OCI-LY7 (cell line): ENCODE measurements around the gene CUEDC1. TPM values are rescaled to one million over a fixed set of nuclear protein-coding genes. Genes with fewer than 3 reads are reported as not detected.

Experiments
- BruUV-seq: library from RNA; stranded (reverse); fragments of 400-500 nt; replicated peaks from 2 replicates; lab custom pipeline; 2021; lab: Mats Ljungman, UMichigan
- CTCF ChIA-PET: fragments of 300-600 bp; sonication (Branson Sonifier 250); formaldehyde crosslinking; loops from one replicate; lab custom pipeline; 2022; ENCODE audit warnings: antibody characterized with exemption; ENCODE audit not compliant: unreplicated experiment; lab: Charles Lee
- POLR2A ChIA-PET: fragments of 300-600 bp; sonication (Branson Sonifier 250); formaldehyde crosslinking; loops from one replicate; lab custom pipeline; 2022; ENCODE audit warnings: antibody characterized with exemption; lab: Charles Lee
- DNase-seq: peaks from one replicate; pipeline ENCODE4 v3.0.0-alpha.2; 2015; ENCODE audit warnings: low spot score
- H2AFZ ChIP-seq: fragments of 200-600 bp; sonication (generic), shearing (Covaris generic); 2 replicates; pipeline ENCODE4 v1.6.1; 2014; ENCODE audit warnings: mild to moderate bottlenecking, antibody characterized with exemption, low read length, moderate library complexity
- H3K27ac ChIP-seq: fragments of 200-600 bp; sonication (generic); 2 replicates; pipeline ENCODE4 v1.5.1; 2014; ENCODE audit warnings: mixed run types, low read depth, mild to moderate bottlenecking, moderate library complexity, low read length, inconsistent platforms; ENCODE audit not compliant: poor library complexity, severe bottlenecking
- H3K36me3 ChIP-seq: fragments of 200-600 bp; sonication (generic); 2 replicates; pipeline ENCODE4 v1.6.1; 2014; ENCODE audit warnings: mild to moderate bottlenecking, antibody characterized with exemption, low read length, moderate library complexity, mixed read lengths; ENCODE audit not compliant: insufficient read depth
- H3K4me1 ChIP-seq: fragments of 200-600 bp; sonication (generic); 2 replicates; pipeline ENCODE4 v1.5.1; 2014; ENCODE audit warnings: mild to moderate bottlenecking, low read length; ENCODE audit not compliant: insufficient read depth, poor library complexity, severe bottlenecking
- H3K4me2 ChIP-seq: fragments of 200-600 bp; sonication (generic); 2 replicates; pipeline ENCODE4 v1.6.1; 2014; ENCODE audit warnings: mild to moderate bottlenecking, low read length
- H3K4me3 ChIP-seq: fragments of 200-600 bp; sonication (generic); 2 replicates; pipeline ENCODE4 v1.5.1; 2014; ENCODE audit warnings: mild to moderate bottlenecking, low read depth, low read length; ENCODE audit not compliant: poor library complexity, severe bottlenecking
- H3K79me2 ChIP-seq: fragments of 200-600 bp; sonication (generic); 2 replicates; pipeline ENCODE4 v1.6.1; 2016; ENCODE audit warnings: low read depth, mild to moderate bottlenecking, low read length, moderate library complexity, mixed read lengths; ENCODE audit not compliant: insufficient read depth
- H3K9me2 ChIP-seq: fragments of 200-600 bp; sonication (generic); 2 replicates; pipeline ENCODE4 v1.6.1; 2016; ENCODE audit warnings: mild to moderate bottlenecking, low read length, mixed read lengths; ENCODE audit not compliant: insufficient read depth
- H3K9me3 ChIP-seq: fragments of 200-600 bp; sonication (generic); 2 replicates; pipeline ENCODE4 v1.6.1; 2014; ENCODE audit warnings: mild to moderate bottlenecking, mixed run types, low read length, mixed read lengths
- H4K20me1 ChIP-seq: fragments of 200-600 bp; sonication (generic); 2 replicates; pipeline ENCODE4 v1.6.1; 2014; ENCODE audit warnings: mild to moderate bottlenecking, antibody characterized with exemption, low read length, moderate library complexity, mixed read lengths; ENCODE audit not compliant: insufficient read depth
- EZH2phosphoT487 ChIP-seq: fragments of 200-600 bp; sonication (generic); IDR thresholded peaks from 2 replicates; pipeline ENCODE4 v1.6.1; 2018; ENCODE audit warnings: low read depth, borderline replicate concordance, mild to moderate bottlenecking, mixed run types, antibody characterized with exemption, low read length, moderate library complexity, mixed read lengths
- intact Hi-C: fragments of 100-400 bp; cut with micrococcal nuclease; formaldehyde crosslinking; loops from one replicate; pipeline ENCODE4 v1.10.0; 2022; ENCODE audit not compliant: unreplicated experiment
- total RNA-seq, 2 experiments: library from RNA; depleted of rRNA in 1 of 2; stranded (reverse); fragments of >200 nt in 1 of 2; shearing (Covaris generic) in 1 of 2; gene quantifications; 2 replicates each; pipeline ENCODE4 v1.2.3, GENCODE V29; 2014 to 2022
- TF ChIP-seq, protein P1 (sequence below): fragments of 200-600 bp; sonication (generic); conservative IDR thresholded peaks from 2 replicates; pipeline ENCODE4 v1.5.1; 2014; ENCODE audit warnings: mild to moderate bottlenecking, antibody characterized with exemption, low read length, moderate library complexity, mixed read lengths

Gene CUEDC1
- total RNA-seq, 2 experiments from 2014 or later, result 0.74 TPM; not detected in 1

DNA sequence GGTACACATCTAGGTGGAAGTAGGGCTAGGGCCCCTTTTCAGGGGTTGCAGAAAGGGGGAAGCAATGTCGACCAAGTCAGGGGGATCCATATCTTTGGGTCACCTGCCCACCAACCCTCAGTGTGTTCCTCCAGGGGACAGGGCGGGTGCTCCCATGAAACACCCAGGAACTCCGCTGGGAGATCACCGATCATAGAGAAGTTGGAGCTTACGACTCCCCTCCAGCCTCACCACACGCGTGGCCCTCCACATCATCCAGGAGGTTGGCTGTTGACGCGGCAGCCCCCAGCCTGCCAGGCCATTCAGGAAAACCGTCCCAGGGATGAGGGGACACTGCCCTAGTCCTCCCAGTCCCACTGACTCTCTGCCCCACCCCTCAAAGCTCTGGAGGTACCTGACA, 88.1 kb downstream of the CUEDC1 start:
- H3K36me3 ChIP-seq, result no peaks in the 10 kb centered on the region
- H3K4me2 ChIP-seq, result no peak overlapping the region
- no peak overlapping the region for H3K27ac ChIP-seq
- H3K4me3 ChIP-seq, result no peak overlapping the region
- no peaks in the 10 kb centered on the region for H3K79me2 ChIP-seq
- TF ChIP-seq, protein P1, sequence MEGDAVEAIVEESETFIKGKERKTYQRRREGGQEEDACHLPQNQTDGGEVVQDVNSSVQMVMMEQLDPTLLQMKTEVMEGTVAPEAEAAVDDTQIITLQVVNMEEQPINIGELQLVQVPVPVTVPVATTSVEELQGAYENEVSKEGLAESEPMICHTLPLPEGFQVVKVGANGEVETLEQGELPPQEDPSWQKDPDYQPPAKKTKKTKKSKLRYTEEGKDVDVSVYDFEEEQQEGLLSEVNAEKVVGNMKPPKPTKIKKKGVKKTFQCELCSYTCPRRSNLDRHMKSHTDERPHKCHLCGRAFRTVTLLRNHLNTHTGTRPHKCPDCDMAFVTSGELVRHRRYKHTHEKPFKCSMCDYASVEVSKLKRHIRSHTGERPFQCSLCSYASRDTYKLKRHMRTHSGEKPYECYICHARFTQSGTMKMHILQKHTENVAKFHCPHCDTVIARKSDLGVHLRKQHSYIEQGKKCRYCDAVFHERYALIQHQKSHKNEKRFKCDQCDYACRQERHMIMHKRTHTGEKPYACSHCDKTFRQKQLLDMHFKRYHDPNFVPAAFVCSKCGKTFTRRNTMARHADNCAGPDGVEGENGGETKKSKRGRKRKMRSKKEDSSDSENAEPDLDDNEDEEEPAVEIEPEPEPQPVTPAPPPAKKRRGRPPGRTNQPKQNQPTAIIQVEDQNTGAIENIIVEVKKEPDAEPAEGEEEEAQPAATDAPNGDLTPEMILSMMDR, result no peak
- TF ChIP-seq EZH2phosphoT487, result no peak
- peaks cover 16% of the 10 kb centered on the region for H3K4me1 ChIP-seq
- H2AFZ ChIP-seq, result no peak overlapping the region
- no peaks in the 10 kb centered on the region for H3K9me2 ChIP-seq
- no peak for DNase-seq
- ChIA-PET CTCF (interaction anchor here (1.0 kb wide), 1 partner anchor 130 kb away, joined by 3 read pairs; no protein-coding TSS in a partner anchor), POLR2A (interaction anchor here (0.5 to 0.9 kb wide), 4 partner anchors 17 to 127 kb away, joined by 3 to 4 read pairs (median 3); no protein-coding TSS in a partner anchor)
- no peaks in the 10 kb centered on the region for H4K20me1 ChIP-seq
- no peaks in the 10 kb centered on the region for H3K9me3 ChIP-seq
- BruUV-seq, result no TSS peak
- intact Hi-C loops, result no loop called here

DNA sequence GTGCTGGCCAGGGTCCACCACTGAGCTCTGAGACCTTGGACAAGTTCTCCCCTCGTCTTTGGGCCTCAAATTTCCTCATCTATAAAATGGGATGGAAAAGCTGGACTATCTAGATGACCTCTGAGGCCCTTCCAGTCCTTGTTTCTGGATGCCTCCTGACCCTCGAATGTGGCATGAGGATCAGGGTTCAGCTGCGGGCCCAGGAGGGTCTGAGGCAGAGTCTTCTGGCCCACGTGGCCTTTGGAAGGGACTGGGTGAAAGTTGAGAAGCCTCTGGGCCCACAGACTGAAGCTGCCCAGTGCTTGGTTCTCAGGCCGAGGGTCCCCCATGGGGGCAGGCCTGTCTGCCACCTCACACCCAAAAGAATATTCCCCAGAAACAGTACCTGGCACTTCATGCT, 88.5 kb downstream of the CUEDC1 start:
- peaks cover 16% of the 10 kb centered on the region for H3K4me1 ChIP-seq
- intact Hi-C loops, result no loop called here
- ChIA-PET POLR2A (interaction anchor here (0.5 to 0.6 kb wide), 2 partner anchors 19 to 80 kb away, joined by 3 to 5 read pairs; no protein-coding TSS in a partner anchor), CTCF (no interaction called here)
- no peak overlapping the region for H3K27ac ChIP-seq
- H3K4me2 ChIP-seq, result no peak overlapping the region
- no peaks in the 10 kb centered on the region for H3K79me2 ChIP-seq
- H3K9me2 ChIP-seq, result no peaks in the 10 kb centered on the region
- H3K36me3 ChIP-seq, result no peaks in the 10 kb centered on the region
- no peaks in the 10 kb centered on the region for H3K9me3 ChIP-seq
- no peak overlapping the region for H3K4me3 ChIP-seq
- no peak for TF ChIP-seq EZH2phosphoT487
- H2AFZ ChIP-seq, result no peak overlapping the region
- BruUV-seq, result no TSS peak
- no peak for DNase-seq
- no peaks in the 10 kb centered on the region for H4K20me1 ChIP-seq

DNA sequence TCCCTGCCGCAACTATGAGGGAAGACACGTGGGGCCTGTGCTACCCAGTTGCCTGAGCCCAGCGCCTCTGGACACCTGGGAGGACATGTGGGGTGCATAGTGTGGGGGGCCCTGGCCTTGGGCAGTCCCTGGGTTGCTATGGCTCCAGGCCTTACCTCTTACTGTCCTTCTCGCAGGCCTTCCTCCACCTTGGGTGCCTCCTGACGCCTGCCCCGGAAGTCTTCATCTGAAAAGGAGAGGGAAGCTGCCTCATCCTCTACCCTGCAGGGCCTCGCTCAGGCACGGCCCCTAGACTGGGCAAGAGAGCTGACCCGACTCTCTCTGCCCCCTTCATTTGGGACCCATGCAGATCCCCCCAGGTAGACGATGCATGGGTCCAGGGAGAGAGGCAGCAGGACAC, 88.9 kb downstream of the CUEDC1 start:
- CTCF ChIA-PET, result no interaction called here
- H2AFZ ChIP-seq, result no peak overlapping the region
- H3K9me3 ChIP-seq, result no peaks in the 10 kb centered on the region
- H3K4me2 ChIP-seq, result no peak overlapping the region
- POLR2A ChIA-PET, result interaction anchor here (0.6 kb wide), 1 partner anchor 81 kb away, joined by 5 read pairs; no protein-coding TSS in a partner anchor
- no peak for DNase-seq
- H3K4me3 ChIP-seq, result no peak overlapping the region
- H3K9me2 ChIP-seq, result no peaks in the 10 kb centered on the region
- H4K20me1 ChIP-seq, result no peaks in the 10 kb centered on the region
- no peaks in the 10 kb centered on the region for H3K79me2 ChIP-seq
- no peak overlapping the region for H3K27ac ChIP-seq
- TF ChIP-seq, protein P1, result no peak
- TF ChIP-seq EZH2phosphoT487, result no peak
- intact Hi-C loops, result no loop called here
- peaks cover 19% of the 10 kb centered on the region for H3K4me1 ChIP-seq
- BruUV-seq, result no TSS peak
- no peaks in the 10 kb centered on the region for H3K36me3 ChIP-seq
